SU-DHL-6 (cell line): ENCODE results near the gene HSD11B2.

Experiments
- EZH2phosphoT487 ChIP-seq: fragments of 200-600 bp; sonication (generic), shearing (Covaris generic); conservative IDR thresholded peaks from 2 replicates; pipeline ENCODE4 v1.6.1; 2018; ENCODE audit warnings: mild to moderate bottlenecking, antibody characterized with exemption, low read length, moderate library complexity, mixed read lengths
- TF ChIP-seq, protein P1 (sequence below): fragments of 200-600 bp; sonication (generic); IDR thresholded peaks from one replicate; pipeline ENCODE4 v1.5.1; 2017; ENCODE audit warnings: antibody characterized with exemption, mild to moderate bottlenecking, low read length, moderate library complexity; ENCODE audit not compliant: insufficient read depth, poor library complexity, severe bottlenecking

DNA sequence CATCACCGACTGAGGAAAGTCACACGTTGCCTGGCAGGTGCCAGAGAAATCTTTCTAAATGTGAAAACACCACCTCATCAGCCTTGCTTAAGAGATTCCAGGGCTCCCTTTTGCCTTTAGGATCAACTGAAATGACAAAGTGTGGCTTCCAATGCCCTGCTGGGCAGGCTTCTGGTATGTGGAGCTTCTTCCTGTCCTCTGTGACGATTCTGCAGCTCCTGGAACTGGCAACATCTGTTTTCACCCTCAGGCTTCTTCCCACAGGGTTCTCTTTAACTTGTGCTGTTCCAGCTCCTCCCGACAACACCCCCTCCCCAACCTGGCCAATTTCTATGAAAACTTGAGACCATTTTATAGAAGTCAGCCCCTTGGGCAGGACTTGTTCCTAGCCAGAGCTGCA is 9.9 kb upstream of the HSD11B2 start:
- TF ChIP-seq, protein P1, sequence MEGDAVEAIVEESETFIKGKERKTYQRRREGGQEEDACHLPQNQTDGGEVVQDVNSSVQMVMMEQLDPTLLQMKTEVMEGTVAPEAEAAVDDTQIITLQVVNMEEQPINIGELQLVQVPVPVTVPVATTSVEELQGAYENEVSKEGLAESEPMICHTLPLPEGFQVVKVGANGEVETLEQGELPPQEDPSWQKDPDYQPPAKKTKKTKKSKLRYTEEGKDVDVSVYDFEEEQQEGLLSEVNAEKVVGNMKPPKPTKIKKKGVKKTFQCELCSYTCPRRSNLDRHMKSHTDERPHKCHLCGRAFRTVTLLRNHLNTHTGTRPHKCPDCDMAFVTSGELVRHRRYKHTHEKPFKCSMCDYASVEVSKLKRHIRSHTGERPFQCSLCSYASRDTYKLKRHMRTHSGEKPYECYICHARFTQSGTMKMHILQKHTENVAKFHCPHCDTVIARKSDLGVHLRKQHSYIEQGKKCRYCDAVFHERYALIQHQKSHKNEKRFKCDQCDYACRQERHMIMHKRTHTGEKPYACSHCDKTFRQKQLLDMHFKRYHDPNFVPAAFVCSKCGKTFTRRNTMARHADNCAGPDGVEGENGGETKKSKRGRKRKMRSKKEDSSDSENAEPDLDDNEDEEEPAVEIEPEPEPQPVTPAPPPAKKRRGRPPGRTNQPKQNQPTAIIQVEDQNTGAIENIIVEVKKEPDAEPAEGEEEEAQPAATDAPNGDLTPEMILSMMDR = no peak
- TF ChIP-seq EZH2phosphoT487 = no peak
